Right atrium auricular region (tissue), 2 donors: ENCODE results near the gene ACTN4. TPM values are rescaled to one million over a fixed set of nuclear protein-coding genes. Genes with fewer than 3 reads are reported as not detected.
A peak's percentile ranks its signal among the peaks of the same experiment; 100 is the strongest.

ENCODE experiments used
- DNase-seq: peaks from one replicate; pipeline ENCODE4 v3.0.0-alpha.2; 2019; ENCODE audit warnings: low spot score
- H3K27ac ChIP-seq, 2 donors: fragments of 200-600 bp; sonication (generic); 1 replicate in 1 of 2; 2 replicates in 1 of 2; pipeline ENCODE4 v1.5.1; 2016 to 2019
- H3K27me3 ChIP-seq, 2 donors: fragments of 200-600 bp; sonication (generic); one replicate each; pipeline versions ENCODE4 v1.5.1 to v1.6.0; 2017 to 2019
- H3K36me3 ChIP-seq: fragments of 200-600 bp; sonication (generic); one replicate; pipeline ENCODE4 v1.5.1; 2016
- H3K4me1 ChIP-seq, 2 donors: fragments of 200-600 bp; sonication (generic); one replicate each; pipeline versions ENCODE4 v1.5.1 to v1.6.0; 2017 to 2019
- H3K4me3 ChIP-seq, 2 donors: fragments of 200-600 bp; sonication (generic); 1 replicate in 1 of 2; 2 replicates in 1 of 2; pipeline ENCODE4 v1.5.1; 2017 to 2019; ENCODE audit warnings: mild to moderate bottlenecking in 1 of 2, moderate library complexity in 1 of 2
- H3K9me3 ChIP-seq, 2 donors: fragments of 200-600 bp; sonication (generic); one replicate each; pipeline ENCODE4 v1.5.1; 2019
- CTCF ChIP-seq, 2 donors: fragments of 200-600 bp; sonication (generic); IDR thresholded peaks; one replicate each; pipeline ENCODE4 v1.5.1; 2019; ENCODE audit warnings: antibody characterized with exemption in 2 of 2
- total RNA-seq, 2 donors: library from RNA; depleted of rRNA; stranded (reverse); fragments of >200 nt; gene quantifications; one replicate each; pipeline ENCODE4 v1.1.0, GENCODE V29; 2016

Gene ACTN4
- total RNA-seq, 2 donors from 2014 or later: 115 to 180 TPM

GRCh38 chr19:38725469-38726283, 78.2 kb downstream of the ACTN4 start:
- Histone ChIP-seq H3K27ac (peak overlapping the region; percentile 53 to 65), H3K36me3 (peaks cover 95% of the 10 kb centered on the region), H3K4me3 (no peak overlapping the region), H3K9me3 (no peaks in the 10 kb centered on the region), H3K4me1 (peaks cover 0 to 66% of the 10 kb centered on the region in 2 donors), H3K27me3 (no peaks in the 10 kb centered on the region)
- TF ChIP-seq CTCF (IDR thresholded peaks at IDR 0.05): no peak
- no peak for DNase-seq

- Histone ChIP-seq H3K27me3 (no peaks in the 10 kb centered on the region), H3K4me3 (no peak overlapping the region), H3K4me1 (peaks cover 0 to 60% of the 10 kb centered on the region in 2 donors), H3K9me3 (no peaks in the 10 kb centered on the region), H3K27ac (peak overlapping the region; percentile 53 to 65), H3K36me3 (peaks cover 95% of the 10 kb centered on the region)
- DNase-seq: no peak
- no peak for TF ChIP-seq CTCF (IDR thresholded peaks at IDR 0.05)
Measured at GRCh38 chr19:38726284-38726673, 78.8 kb downstream of the ACTN4 start.

- peaks cover 0 to 60% of the 10 kb centered on the region in 2 donors for H3K4me1 ChIP-seq
- peaks cover 93% of the 10 kb centered on the region for H3K36me3 ChIP-seq
- H3K4me3 ChIP-seq: no peak overlapping the region
- no peaks in the 10 kb centered on the region for H3K27me3 ChIP-seq
- DNase-seq: no peak
- no peak for TF ChIP-seq CTCF (IDR thresholded peaks at IDR 0.05)
- no peaks in the 10 kb centered on the region for H3K9me3 ChIP-seq
- peak overlapping the region; percentile 53 to 65 for H3K27ac ChIP-seq
Measured at GRCh38 chr19:38726761-38727301, 79.4 kb downstream of the ACTN4 start.

- H3K36me3 ChIP-seq: peaks cover 89% of the 10 kb centered on the region
- peak overlapping the region; percentile 53 to 65 for H3K27ac ChIP-seq
- no peak for TF ChIP-seq CTCF (IDR thresholded peaks at IDR 0.05)
- H3K27me3 ChIP-seq: no peaks in the 10 kb centered on the region
- DNase-seq: no peak
- no peak overlapping the region for H3K4me3 ChIP-seq
- peaks cover 0 to 59% of the 10 kb centered on the region in 2 donors for H3K4me1 ChIP-seq
- no peaks in the 10 kb centered on the region for H3K9me3 ChIP-seq
Measured at GRCh38 chr19:38727306-38727867, 79.9 kb downstream of the ACTN4 start.

GRCh38 chr19:38727868-38728660, 80.6 kb downstream of the ACTN4 start:
- no peaks in the 10 kb centered on the region for H3K9me3 ChIP-seq
- no peaks in the 10 kb centered on the region for H3K27me3 ChIP-seq
- H3K4me3 ChIP-seq: no peak overlapping the region
- H3K27ac ChIP-seq: peak overlapping the region; percentile 53 to 65
- no peak for TF ChIP-seq CTCF (IDR thresholded peaks at IDR 0.05)
- no peak for DNase-seq
- H3K36me3 ChIP-seq: peaks cover 82% of the 10 kb centered on the region
- H3K4me1 ChIP-seq: peaks cover 0 to 59% of the 10 kb centered on the region in 2 donors
